Chondrocyte (in vitro differentiated cells): ENCODE data around the gene TRPM3. TPM values are rescaled to one million over a fixed set of nuclear protein-coding genes. Genes with fewer than 3 reads are reported as not detected.

Experiments used
- DNase-seq: peaks from one replicate; pipeline ENCODE4 v3.0.0; 2021; ENCODE audit warnings: mixed read lengths, low spot score
- H3K27ac Mint-ChIP-seq: one replicate; pipeline ENCODE4 v1.8.0; 2021; ENCODE audit warnings: mild to moderate bottlenecking, moderate library complexity, mixed read lengths; ENCODE audit not compliant: unreplicated experiment
- H3K27me3 Mint-ChIP-seq: 2 replicates; pipeline ENCODE4 v1.8.0; 2021; ENCODE audit warnings: low read depth, mixed read lengths
- H3K36me3 Mint-ChIP-seq: 2 replicates; pipeline ENCODE4 v1.8.0; 2021; ENCODE audit warnings: low read depth, mixed read lengths
- H3K4me1 Mint-ChIP-seq: 2 replicates; pipeline ENCODE4 v1.8.0; 2021; ENCODE audit warnings: low read depth, mild to moderate bottlenecking, mixed read lengths
- H3K4me3 Mint-ChIP-seq: one replicate; pipeline ENCODE4 v1.8.0; 2021; ENCODE audit warnings: mild to moderate bottlenecking, moderate library complexity, mixed read lengths; ENCODE audit not compliant: unreplicated experiment
- H3K9me3 Mint-ChIP-seq: 2 replicates; pipeline ENCODE4 v1.8.0; 2021; ENCODE audit warnings: low read depth, mixed read lengths
- CTCF ChIP-seq: fragments of 200-600 bp; sonication (generic); IDR thresholded peaks from 2 replicates; pipeline ENCODE4 v1.5.0; 2021; ENCODE audit warnings: antibody characterized with exemption, mild to moderate bottlenecking, moderate library complexity
- total RNA-seq: library from RNA; stranded (reverse); gene quantifications from 3 replicates; pipeline ENCODE4 v1.2.1, GENCODE V29; 2021

Gene TRPM3
- total RNA-seq, 1 donor from 2014 or later = not detected

GRCh38 chr9:70935856-70936255, 185.6 kb downstream of the TRPM3 start:
- H3K36me3 Mint-ChIP-seq = no peaks in the 10 kb centered on the region
- DNase-seq = no peak
- H3K4me1 Mint-ChIP-seq = no peaks in the 10 kb centered on the region
- no peak for TF ChIP-seq CTCF
- H3K9me3 Mint-ChIP-seq = no peaks in the 10 kb centered on the region
- H3K27me3 Mint-ChIP-seq = peaks cover 32% of the 10 kb centered on the region
- no peak overlapping the region for H3K4me3 Mint-ChIP-seq
- H3K27ac Mint-ChIP-seq = no peak overlapping the region

GRCh38 chr9:70934642-70935041, 186.8 kb downstream of the TRPM3 start:
- Mint-ChIP-seq H3K9me3 (no peaks in the 10 kb centered on the region), H3K36me3 (no peaks in the 10 kb centered on the region), H3K4me1 (no peaks in the 10 kb centered on the region), H3K4me3 (no peak overlapping the region), H3K27ac (no peak overlapping the region), H3K27me3 (peaks cover 30% of the 10 kb centered on the region)
- DNase-seq = no peak
- no peak for TF ChIP-seq CTCF

- peaks cover 28% of the 10 kb centered on the region for H3K27me3 Mint-ChIP-seq
- no peak for DNase-seq
These were observed 188.1 kb downstream of the TRPM3 start for GRCh38 chr9:70933321-70933720.

DNA sequence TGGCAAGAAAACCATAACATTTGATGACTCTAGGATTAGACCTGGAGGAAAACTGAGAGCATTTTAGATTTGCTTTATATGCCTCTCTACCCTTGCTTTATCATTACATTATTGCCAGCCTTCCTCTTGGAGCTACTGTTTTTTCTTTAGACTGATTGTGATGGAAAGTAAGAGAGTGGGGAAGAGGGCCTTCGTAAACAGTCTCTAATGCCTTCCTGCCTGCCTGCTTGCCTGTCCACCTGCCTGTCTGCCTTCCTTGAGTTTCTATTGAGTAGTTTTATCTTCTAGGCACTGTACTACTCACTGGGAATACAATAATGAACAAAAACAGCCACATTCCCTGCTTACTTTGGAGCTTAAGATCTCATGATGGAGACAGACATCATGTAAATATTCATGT, 189.3 kb downstream of the TRPM3 start:
- Mint-ChIP-seq H3K27ac (no peak overlapping the region), H3K9me3 (no peaks in the 10 kb centered on the region), H3K4me1 (no peaks in the 10 kb centered on the region), H3K27me3 (peaks cover 23% of the 10 kb centered on the region), H3K36me3 (no peaks in the 10 kb centered on the region), H3K4me3 (no peak overlapping the region)
- no peak for DNase-seq
- TF ChIP-seq CTCF = no peak

More at GRCh38 chr9:70933321-70933720, 188.1 kb downstream of the TRPM3 start:
- Mint-ChIP-seq H3K4me3 (no peak overlapping the region), H3K27ac (no peak overlapping the region), H3K36me3 (no peaks in the 10 kb centered on the region), H3K4me1 (no peaks in the 10 kb centered on the region), H3K9me3 (no peaks in the 10 kb centered on the region)
- no peak for TF ChIP-seq CTCF

DNA sequence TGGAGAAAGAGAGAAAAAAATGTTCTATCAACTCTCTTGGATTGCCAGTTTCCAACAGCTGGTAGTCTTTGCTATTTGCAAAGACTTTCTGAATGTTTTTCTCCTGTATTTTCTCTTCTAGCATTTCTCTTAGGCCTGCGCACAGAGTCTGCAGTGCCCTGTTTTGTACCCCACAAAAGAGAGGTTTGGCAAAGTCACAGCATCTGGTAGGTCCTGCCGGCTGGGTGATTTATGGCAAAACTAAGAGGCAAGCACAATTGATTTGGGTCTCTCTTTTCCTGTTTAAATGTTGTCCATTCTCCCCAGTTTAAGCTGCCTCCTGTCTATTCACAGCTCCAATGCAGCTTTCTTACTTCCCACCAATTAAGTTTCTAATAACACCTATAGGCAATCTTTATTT, 193.9 kb downstream of the TRPM3 start:
- Mint-ChIP-seq H3K27me3 (no peaks in the 10 kb centered on the region), H3K4me1 (peaks cover 18% of the 10 kb centered on the region), H3K36me3 (no peaks in the 10 kb centered on the region), H3K4me3 (no peak overlapping the region), H3K27ac (no peak overlapping the region), H3K9me3 (no peaks in the 10 kb centered on the region)
- TF ChIP-seq CTCF = no peak
- no peak for DNase-seq
